GM12874 (cell line): ENCODE data around the gene KLK10.

Source experiments
- TF ChIP-seq, protein P1 (sequence below): IDR thresholded peaks from 2 replicates; pipeline ENCODE4 v1.5.1; 2011; ENCODE audit warnings: low read depth, mild to moderate bottlenecking, control low read depth, low read length, moderate library complexity; ENCODE audit not compliant: insufficient read depth

Gene KLK10

DNA sequence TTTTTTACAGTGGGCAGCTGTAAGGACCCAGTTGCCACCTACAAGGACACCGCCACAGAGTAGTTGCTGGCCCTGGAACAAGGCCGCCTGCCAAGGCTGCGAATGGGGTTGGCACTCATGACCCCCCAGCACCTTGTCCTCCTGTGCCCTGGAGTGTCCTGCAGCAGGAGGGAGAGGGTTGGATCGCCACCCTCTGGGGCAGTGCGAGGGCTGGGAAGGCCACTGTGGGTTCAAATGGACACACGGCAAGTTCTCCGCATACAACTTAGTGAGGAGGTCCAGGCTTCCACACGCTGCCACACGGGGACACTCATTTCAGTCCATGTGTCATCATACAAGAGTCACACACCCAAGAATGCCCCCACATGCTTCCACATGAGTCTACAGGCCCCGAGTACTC is 19.1 kb downstream of the KLK10 start:
- TF ChIP-seq, protein P1, sequence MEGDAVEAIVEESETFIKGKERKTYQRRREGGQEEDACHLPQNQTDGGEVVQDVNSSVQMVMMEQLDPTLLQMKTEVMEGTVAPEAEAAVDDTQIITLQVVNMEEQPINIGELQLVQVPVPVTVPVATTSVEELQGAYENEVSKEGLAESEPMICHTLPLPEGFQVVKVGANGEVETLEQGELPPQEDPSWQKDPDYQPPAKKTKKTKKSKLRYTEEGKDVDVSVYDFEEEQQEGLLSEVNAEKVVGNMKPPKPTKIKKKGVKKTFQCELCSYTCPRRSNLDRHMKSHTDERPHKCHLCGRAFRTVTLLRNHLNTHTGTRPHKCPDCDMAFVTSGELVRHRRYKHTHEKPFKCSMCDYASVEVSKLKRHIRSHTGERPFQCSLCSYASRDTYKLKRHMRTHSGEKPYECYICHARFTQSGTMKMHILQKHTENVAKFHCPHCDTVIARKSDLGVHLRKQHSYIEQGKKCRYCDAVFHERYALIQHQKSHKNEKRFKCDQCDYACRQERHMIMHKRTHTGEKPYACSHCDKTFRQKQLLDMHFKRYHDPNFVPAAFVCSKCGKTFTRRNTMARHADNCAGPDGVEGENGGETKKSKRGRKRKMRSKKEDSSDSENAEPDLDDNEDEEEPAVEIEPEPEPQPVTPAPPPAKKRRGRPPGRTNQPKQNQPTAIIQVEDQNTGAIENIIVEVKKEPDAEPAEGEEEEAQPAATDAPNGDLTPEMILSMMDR: no peak

DNA sequence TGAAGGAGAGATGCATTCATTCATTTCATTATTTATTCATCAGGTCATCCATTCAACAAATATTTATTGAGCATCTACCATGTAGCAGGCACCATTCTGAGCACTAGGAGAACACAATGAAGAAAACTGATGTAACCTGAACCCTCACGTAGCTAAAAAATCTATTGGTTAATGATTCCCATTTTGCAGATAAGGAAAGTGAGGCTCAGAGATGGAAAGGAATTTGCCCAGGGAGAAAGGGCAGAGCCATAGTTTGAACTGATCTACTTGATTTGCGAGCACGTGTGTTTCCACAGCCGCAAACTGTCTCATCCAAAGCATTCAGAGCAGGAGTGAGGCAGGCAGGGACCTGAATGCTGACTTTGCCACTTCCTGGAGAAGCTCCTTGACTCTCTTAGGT is 20.8 kb downstream of the KLK10 start:
- TF ChIP-seq, protein P1: no peak

- TF ChIP-seq, protein P1: no peak
Measured at GRCh38 chr19:50998061-50998460, 21.4 kb downstream of the KLK10 start.

DNA sequence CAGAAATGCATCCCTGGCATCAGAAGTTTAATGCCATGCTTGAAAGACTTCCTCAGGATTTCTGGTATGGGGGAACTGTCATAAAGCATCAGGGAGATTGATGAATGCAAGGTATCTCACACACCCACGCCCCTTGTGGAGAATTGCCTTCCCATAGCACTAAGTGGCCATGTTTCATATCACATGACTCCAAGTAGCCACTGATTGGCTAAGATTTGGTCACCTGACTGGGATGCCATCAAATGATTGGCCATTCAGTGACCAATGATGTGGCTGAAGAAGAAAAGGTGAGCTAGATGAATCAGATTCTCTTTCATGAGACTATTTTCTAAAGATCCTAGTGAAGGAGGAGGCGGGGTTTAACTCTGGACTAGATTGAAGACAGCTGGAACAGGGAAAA is 25.4 kb downstream of the KLK10 start:
- TF ChIP-seq, protein P1: no peak

GRCh38 chr19:50992666-50993035 is 26.9 kb downstream of the KLK10 start:
- TF ChIP-seq, protein P1: no peak

- TF ChIP-seq, protein P1: no peak
Measured at GRCh38 chr19:50983625-50984292, 35.8 kb downstream of the KLK10 start, which contains the start of gene KLK7. TSS of gene KLK7 (minus strand) at chr19:50983917. CDS start at chr19:50982399, 1,518 bp downstream.

GRCh38 chr19:50982186-50982585 is 37.3 kb downstream of the KLK10 start:
- TF ChIP-seq, protein P1: no peak
